HG02973 (cell line): ENCODE data around the gene TRIM8.

ENCODE experiments used
- ATAC-seq: cut with Tn5 transposase; IDR thresholded peaks from one replicate; pipeline ENCODE4 v1.9.1; 2021; ENCODE audit warnings: moderate library complexity; ENCODE audit not compliant: unreplicated experiment

Gene TRIM8

DNA sequence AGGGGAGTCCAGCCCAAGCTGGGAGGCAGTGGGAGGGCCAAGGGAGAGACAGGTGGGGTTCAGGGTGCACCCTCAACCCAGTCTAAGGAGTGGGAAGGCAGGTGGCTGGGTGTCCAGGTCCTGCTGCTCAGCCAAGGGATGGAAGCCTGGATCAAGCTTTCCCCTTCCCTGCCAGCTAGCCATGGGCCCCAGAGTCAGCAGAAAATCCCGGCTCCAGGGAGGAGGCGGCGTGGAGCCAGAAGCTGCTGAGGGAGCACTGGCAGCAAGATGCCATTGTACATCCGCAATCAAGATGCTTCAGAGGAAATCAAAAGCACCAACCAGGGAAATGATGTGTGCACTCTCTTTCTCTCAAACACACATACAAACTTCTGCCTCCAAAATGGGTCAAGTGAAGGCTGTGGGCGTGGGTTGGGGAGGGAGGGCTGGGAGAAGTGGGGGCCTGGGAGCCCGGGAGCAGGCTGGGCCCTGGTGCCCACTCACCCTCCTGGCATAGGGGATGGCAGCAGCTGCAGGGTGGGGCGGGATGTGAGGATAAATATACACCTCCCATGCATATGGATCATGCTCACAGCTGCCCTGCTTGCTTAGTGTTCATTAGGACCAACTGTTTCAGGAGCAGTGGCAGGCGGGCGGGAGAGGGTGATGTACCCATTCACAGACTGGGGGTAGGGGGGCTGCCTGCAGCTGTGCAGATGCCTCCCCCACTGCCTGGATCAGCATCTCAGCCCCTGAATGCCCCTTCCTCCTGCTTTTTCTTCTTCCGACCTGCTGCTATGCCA is 24.2 kb downstream of the TRIM8 start:
- no peak for ATAC-seq

DNA sequence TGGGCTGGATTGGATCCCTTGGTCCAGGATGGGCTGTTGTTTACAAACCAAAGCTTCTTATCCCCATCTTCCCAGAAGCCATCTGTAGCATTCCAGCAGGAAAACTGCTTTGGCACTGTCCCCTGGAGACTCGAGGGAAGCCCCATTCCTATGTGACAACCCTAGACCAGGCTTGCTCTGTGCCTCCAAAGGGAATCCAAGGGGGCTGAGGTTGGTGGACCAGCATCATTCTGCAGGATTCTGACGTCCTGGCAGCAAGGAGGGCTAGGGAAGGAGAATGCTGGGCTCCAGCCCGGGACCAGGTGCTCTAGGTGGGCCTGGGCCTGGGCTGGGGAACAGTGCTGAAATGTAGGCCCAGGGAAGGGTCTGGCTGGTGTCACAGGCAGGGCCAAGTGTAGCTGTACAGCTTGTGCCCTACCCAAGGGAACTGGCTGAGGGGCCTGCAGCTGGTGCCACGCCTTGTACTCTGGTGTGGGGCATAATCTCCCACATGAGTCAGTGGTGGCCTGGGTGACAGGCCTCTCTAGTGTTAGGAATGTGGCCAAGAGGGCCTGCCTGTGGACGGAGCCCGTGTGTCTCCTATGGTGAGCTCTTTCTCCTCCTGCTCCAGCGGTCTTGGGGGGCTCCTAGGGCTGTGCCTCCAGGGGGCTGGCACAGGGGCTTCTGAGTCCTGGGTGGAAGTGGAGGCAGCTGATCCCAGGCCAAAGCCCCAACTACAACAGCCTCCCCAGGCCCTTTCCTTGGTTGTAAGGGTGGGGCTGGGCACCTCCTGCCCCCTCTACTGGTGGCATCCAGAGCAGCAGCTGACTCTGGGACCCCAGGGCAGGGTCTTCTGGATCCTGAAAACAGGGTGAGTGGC is 25.2 kb downstream of the TRIM8 start:
- no peak for ATAC-seq

DNA sequence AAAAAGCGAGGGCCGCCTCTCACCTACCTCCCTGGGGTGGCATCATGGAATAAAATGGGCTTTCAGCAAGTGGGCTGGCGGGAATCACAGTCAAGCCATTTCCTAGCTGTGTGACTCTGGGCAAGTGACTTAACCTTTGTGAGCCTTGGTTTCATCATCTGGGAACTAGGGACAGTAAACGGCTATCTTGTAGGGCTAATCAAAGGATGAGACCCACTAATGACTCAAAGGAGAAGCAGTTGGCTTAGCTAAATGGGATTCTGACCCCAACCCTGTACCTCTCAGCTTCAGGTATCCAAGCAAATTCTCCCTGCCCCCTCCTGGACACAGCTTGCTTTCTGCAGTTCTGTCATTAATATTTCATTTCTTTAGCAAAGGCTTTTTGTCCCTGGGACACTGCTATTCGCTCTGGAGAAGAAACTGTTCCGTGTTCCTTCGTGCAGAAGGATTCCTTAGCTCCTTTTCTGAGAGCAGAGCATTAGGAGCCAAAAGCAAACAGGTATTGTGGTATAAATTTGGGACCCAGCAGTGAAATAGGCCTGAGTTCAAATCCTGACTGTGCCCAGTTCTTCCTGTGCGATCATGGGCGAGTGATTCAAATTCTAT is 25.9 kb downstream of the TRIM8 start:
- ATAC-seq: no peak

DNA sequence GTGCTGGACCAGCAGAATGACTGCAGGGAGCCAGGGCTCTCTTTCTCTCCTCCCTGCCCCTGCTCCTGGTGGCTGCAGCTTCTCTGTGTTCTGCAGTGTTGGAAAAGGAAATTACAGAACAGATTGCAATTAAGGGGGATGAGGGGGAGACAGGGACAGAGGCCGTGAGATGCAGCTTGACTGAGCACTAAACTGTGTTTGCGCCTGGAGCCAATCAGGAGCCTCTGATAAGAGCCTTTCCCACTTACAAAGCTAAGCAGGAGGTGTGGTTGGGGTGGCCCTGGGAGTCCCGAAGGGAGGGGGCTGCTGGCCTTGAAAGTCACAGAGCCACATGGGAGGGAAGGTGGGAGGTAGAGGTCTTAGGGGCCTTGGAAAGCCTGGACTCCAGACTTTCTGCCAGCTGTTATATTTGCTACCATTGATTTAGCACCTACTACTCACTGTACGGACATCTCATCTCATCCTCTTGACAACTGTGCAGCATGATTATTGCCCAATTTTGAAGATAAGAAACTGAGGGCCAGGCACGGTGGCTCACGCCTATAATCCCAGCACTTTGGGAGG is 26.7 kb downstream of the TRIM8 start:
- no peak for ATAC-seq

DNA sequence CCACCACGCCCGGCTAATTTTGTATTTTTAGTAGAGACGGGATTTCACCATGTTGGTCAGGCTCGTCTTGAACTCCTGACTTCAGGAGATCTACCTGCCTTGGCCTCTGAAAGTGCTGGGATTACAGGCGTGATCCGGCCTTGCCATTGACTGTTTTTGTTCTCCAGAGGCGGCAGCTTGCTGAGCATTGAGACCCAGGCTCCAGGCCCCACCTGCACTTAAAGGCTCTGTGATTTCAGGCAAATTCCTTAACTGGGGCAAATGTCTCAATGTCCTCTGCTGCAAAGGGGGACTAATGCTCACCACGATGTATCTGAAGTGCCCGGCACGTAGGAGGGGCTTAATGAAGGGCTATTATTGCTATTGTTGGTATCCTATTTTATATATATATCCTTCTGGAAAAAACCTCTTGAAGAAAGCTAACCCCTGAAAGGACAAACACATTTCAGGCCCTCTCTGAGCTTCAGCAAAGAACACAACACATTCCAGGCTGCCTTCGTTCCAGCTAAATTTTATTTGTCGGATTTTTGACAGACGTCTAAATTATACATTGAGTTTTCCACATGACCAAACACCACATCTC is 29.0 kb downstream of the TRIM8 start:
- ATAC-seq: no peak

DNA sequence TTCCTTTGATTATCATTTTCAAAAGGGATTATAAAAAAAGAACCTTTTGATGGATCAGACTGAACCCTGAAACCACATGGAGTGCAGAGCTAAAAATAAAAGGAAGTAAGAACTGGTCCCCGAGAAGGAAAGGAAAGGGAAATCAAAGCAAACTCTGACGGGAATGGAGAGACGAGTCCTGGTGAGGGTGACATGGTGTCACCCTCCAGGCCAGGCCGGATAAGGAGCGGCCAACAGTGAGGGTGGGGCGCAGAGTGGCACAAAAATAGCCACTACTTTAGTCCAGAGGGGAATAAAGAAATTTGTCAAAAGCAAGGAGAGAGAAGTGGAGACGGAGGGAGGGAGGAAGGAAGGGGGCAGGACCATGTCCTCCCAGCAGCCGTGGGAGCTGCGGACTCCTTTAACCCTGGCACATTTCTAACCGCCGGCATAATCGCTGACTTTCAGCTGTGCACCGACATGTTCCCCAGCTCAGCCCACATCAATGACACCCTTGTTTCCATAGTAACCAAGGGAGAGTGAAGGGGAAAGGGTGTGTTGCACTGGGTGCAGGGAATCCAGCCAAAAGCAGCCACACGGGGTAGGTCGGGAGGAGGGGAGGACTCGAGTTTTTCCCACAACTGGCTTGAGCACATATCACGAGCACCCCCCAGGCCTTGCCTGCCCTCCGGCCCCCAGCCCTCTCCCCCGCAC is 29.7 kb downstream of the TRIM8 start:
- no peak for ATAC-seq

DNA sequence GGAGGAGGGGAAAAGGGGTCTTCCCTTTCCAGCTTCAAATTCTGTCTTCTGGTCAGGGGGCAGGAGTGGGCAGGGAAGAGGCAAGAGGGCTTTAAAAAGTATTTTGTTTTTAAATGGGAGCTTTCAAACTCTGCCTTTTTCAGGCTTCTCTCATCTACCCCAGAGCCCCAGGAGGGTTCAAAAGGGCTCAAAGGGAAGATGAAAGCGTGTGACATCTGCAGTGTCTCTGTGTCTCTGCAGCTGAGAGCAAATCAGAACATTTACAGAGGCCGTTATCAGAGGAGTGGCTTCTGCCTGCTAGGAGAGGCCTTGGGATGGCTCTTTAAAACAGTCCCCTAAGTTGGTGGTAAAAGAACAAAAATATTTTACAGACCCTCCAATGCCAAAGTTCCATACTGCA is 30.3 kb downstream of the TRIM8 start:
- ATAC-seq: no peak

DNA sequence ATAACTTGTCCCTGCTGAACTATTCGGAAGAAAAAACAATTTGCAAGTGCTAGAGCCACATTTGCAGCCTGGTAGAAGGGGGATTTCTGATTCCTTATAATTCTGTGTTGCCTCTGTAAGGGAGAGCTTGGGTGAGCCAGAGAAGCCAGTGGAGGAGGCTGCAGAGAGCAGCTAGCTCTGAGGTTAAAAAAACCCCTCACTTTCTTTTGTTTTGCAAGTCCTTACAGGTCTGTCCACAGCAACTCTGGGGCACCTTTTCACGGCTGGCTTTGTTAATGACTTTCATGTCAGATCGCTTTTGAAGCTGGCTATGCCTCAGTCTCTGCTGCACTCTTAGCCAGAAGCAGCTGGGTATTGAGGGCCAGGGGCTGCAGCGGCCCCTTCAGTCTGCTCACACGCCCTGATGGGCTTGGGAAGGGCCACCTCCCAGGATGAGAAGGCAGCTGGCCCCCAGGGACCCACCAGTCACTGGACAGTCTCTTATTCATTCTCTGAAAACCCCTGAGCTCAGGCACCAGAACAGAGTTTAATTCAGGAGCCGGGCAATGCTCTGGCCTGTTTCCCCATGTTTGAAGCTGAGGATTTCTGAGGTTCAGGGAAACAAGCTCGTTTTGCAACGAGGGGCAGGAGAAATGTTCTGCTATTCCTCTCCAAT is 30.9 kb downstream of the TRIM8 start:
- ATAC-seq: no peak

DNA sequence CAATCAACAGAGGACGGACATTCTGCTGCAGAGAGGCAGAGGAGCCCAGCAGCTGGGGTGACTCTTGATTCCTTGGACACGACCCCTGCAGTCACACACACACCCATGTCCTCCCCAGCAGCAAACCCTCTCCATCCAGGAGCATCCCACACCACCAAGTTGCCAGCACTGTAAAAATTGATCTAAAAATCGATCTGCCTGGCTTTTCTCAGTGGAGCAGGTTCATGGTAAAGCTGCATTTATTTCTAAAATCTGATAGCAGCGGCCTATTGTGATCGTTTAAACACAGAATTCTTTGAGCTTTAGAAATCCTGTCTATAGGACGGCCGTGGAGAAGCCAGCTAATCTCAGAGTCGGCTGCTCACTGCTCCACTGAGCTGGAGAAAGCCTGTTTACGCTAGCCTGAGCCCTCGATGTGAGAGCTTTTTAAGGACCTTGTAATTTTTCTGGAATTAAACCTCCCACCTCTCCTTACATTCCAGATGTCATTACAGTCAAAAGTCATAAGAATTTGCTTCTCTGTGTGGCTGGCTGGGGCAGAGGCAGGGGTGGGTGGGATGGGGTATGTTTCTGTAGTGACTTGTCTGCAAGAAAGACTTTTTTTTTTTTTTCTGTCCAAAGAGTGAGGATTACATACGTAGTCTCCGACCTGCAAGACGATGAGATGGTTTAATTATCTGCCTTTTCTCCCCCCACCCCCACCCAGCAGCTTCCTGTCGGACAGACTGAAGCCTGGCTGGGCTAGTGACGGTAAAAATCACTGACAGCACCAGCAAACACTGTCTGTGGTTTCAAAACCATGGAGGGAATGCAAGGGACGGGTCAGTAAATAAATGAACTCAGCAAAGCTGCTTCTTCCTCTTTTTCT is 31.6 kb downstream of the TRIM8 start:
- no peak for ATAC-seq

DNA sequence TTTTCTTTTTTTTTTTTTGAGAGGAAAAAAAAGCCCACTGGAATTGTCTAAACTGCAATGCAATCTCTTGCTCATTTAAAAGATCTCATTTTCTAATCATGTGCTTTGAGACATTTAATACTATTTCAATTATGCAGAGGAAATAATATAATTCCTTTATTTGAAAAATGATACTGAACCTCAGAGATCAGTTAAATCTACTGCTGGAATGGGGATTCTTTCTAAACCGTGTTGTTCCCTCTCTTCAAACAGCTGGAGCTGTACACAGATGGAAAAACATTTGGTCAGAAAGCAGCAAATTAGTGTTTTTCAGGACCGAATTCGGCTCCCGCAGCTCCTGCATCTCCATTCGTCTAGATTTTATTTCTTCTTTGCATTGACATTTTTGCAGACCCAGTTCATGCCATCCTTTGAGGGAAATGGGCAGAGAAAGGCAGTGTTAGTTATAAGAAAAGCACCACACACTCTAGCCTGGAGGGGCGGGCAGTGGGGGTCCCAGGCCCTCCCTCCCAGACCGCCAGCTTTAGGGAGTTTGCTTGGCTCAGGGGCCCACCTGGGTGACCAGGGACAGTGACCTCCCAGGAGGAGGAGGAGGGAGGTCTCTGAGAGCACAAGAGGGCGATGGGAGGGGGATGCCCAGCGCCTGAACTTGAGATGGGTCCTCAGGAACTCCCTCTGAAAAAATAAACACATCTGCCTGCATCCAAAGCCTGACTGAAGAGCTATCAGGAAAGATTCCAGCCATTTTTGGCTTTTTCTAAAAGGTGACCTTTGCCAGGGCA is 32.4 kb downstream of the TRIM8 start:
- no peak for ATAC-seq

DNA sequence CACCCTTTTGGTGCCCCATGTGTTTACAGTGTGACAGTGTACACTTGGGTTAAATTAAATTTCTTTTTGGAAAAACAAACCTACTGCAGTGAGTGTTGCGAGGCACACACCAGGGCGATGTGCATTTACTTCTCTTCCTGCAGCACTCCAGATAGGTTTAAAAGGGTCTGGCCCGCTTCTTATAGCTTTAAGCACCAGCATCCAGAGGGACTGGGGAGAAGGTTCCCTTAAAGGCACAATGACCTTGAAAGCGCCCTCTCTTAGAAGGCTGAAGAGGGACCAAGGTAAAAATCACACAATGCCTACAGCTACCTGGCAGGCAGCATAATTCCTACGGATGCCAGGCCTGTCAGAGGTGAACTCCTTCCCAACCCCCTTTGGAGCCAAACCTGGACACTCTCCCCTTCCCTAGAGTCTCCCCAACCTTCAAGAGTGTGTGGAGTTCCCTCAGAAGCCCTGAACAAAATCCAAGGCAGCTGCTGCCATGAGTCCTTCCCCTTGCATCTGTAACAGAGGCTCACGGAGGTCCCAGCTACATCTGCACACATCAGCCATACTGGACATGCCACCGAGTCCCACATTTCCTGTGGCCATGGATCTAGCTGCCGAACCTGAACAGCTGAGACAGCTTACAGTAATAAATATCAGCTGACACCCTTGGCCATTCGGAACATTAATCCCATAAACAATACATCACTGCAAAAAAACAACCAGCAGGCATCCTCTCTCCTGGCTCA is 33.2 kb downstream of the TRIM8 start:
- no peak for ATAC-seq

DNA sequence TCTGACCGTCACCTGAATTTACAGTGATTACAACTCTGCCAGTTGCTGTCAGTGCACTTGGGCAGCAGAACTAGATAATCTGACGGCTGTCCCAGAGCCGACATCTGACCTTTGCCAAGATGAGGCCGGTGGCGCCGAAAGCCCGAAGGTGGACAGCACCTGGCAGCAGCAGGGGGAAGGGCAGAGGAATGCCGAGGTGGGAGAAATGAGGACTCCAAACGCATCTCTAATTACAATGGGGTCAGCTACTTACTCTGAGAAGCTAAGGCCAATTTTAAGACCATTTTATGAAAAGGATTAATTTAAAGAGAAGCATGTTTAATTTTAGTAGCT is 33.8 kb downstream of the TRIM8 start:
- no peak for ATAC-seq

DNA sequence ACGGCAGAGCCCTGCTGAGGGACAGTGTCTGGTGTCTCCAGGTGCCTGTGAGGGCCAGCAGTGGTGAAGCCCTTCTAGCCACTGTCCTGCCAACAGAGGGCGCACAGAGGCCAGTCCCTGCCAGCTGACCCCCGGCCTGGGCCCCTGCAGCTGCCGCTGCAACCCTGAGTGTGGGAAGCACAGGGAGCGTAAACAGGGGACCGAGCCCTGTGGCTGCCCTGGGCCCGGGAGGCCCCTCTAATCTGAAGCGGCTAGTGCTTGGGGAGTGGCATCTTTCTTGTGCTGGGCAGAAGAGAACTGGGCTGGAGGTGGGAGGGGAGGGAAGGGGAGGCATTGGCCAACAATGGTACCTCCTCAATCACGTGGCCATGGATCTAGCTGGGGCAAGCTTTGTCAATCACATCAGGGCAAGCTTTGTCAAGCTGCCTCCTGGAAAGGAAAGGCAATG is 34.6 kb downstream of the TRIM8 start:
- ATAC-seq: no peak

DNA sequence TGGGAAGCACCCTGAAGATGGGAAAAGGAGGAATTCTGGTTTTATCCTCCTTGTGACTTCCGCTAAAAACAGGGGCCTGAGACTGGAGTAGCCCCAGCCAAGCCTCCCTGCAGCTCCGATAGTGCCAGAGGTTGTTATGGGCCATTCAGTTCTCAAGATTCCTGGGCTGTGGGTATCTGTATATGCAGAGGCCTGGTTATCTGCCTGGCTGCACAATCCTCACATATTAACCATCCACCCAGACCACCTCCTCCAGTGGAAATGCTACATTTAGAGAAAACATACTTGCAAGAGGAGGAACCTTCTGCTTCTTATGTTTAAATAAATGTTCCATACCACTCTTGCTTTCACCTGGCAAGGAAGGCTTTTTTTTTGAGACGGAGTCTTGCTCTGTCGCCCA is 35.3 kb downstream of the TRIM8 start:
- ATAC-seq: no peak

DNA sequence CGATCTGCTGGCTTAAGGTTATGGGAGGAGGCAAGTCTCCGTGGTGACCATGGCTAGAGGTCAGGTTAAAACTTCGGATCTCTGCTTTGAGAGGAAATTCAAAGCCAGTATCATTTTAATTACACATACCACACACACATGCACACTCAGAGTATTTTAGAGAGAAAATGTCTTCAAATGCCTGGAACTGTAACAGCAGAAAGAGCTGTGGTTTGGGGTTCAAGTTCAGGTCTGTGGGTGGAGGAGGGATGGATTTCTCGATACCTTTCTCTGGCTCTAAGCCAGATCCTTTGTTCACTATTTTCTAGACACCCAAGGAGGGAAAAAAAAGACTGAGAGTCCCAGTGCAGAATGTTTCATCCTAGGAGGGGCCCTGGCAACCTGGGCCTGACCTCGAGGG is 37.4 kb downstream of the TRIM8 start:
- no peak for ATAC-seq

DNA sequence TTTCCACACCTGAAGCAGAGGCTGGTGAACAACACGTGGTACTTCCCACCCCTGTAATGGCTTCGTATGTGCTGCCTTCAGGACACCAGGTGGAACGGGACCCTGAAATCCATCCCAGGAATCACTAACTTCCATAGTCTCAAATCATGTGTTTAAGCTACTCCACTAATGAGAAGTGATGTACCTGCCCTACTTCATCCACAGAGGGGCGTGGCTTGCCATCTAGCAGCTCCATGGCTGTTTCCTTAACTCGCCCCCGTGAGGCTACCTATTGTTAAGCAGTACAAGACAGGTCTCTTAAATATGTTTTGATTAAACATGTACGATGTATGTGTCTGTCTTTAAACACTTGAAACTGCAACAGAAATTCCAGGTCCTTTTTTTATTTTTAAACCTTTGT is 38.1 kb downstream of the TRIM8 start:
- ATAC-seq: no peak

DNA sequence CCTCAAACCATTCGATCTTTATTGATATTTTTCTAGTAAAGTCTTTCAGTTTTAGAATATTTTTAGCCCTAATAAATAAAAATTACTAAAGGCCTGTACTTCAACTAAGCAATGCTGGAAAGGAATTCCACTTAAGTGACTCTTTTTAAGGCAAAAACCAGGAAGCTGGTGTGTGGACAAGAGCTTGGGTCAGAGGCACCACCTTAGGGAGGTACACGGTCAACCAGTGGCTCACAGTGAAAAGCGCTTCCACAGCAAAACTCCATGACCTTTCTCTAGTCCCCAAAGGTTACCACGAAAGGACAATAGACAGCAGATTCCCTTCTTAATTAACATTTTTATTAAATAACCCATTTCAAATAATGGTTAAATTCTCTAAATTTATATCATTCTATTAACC is 38.7 kb downstream of the TRIM8 start:
- no peak for ATAC-seq

DNA sequence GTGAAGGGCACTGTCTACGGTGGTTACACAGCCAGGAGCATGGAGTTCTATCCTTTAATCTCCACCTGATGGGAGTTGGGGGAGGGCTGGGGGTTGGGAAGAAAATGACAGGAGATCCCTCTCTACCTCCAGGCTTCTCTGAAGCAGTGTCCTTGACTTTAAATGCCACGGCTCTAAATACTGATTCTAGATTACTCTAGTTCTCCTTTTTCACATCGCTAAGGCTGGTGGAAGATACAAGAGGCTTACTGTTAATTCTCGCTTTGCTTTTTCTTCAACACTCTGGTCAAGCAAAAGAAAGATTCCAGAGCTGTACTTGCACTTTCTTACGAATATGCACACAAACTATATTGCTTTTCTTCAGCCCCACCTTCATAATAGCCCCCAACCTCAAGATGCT is 39.5 kb downstream of the TRIM8 start:
- no peak for ATAC-seq
